GM12891 (cell line): ENCODE measurements around the gene ITGBL1.

Experiments
- DNase-seq: peaks from one replicate; pipeline ENCODE4 v3.0.0; 2011; ENCODE audit warnings: low spot score; ENCODE audit not compliant: insufficient read length
- FAIRE-seq: peaks from 2 replicates; lab custom pipeline; 2011; peaks lifted over from hg19 to GRCh38; lab: Jason Lieb, UNC
- PAX5 ChIP-seq: IDR thresholded peaks from 2 replicates; pipeline ENCODE4 v1.6.1; 2011; ENCODE audit warnings: low read length, moderate library complexity, mild to moderate bottlenecking; ENCODE audit not compliant: insufficient read depth, severe bottlenecking
- POLR2A ChIP-seq: IDR thresholded peaks from 2 replicates; pipeline ENCODE4 v1.6.1; 2011; ENCODE audit warnings: low read depth, low read length, control low read depth
- POLR2AphosphoS5 ChIP-seq: IDR thresholded peaks from 2 replicates; pipeline ENCODE4 v1.6.1; 2011; ENCODE audit warnings: low read depth, low read length, control low read depth
- POU2F2 ChIP-seq: IDR thresholded peaks from 2 replicates; pipeline ENCODE4 v1.6.1; 2011; ENCODE audit warnings: low read depth, mild to moderate bottlenecking, control low read depth, low read length, moderate library complexity
- SPI1 ChIP-seq: IDR thresholded peaks from 2 replicates; pipeline ENCODE4 v1.6.1; 2011; ENCODE audit warnings: low read depth, low read length, control low read depth
- TAF1 ChIP-seq: IDR thresholded peaks from 2 replicates; pipeline ENCODE4 v1.6.1; 2011; ENCODE audit warnings: low read depth, low read length, control low read depth

Gene ITGBL1

GRCh38 chr13:101618440-101619187 is 166.1 kb downstream of the ITGBL1 start:
- FAIRE-seq (peak; percentile 41), DNase-seq (no peak)

GRCh38 chr13:101621099-101621498 is 168.6 kb downstream of the ITGBL1 start:
- no peak for TF ChIP-seq POU2F2
- no peak for TF ChIP-seq POLR2A
- no peak for TF ChIP-seq PAX5
- TF ChIP-seq SPI1, result no peak
- no peak for TF ChIP-seq TAF1
- no peak for TF ChIP-seq POLR2AphosphoS5
- DNase-seq (no peak), FAIRE-seq (no peak)

More at GRCh38 chr13:101618440-101619187, 166.1 kb downstream of the ITGBL1 start:
- no peak for TF ChIP-seq POLR2AphosphoS5
- no peak for TF ChIP-seq POU2F2
- TF ChIP-seq SPI1, result no peak
- no peak for TF ChIP-seq POLR2A
- TF ChIP-seq PAX5, result no peak
- no peak for TF ChIP-seq TAF1

- FAIRE-seq (peak; percentile 16), DNase-seq (no peak)
- no peak for TF ChIP-seq SPI1
- no peak for TF ChIP-seq POLR2A
- TF ChIP-seq PAX5, result no peak
- no peak for TF ChIP-seq POLR2AphosphoS5
- TF ChIP-seq TAF1, result no peak
- TF ChIP-seq POU2F2, result no peak
These were observed 171.2 kb downstream of the ITGBL1 start for GRCh38 chr13:101623470-101624209.

GRCh38 chr13:101624210-101624922 is 171.9 kb downstream of the ITGBL1 start:
- FAIRE-seq (no peak), DNase-seq (no peak)
- TF ChIP-seq POU2F2 (no peak), TAF1 (no peak), POLR2A (no peak), SPI1 (no peak), POLR2AphosphoS5 (no peak), PAX5 (no peak)

GRCh38 chr13:101624981-101625380 is 172.5 kb downstream of the ITGBL1 start:
- FAIRE-seq (no peak), DNase-seq (no peak)
- no peak for TF ChIP-seq TAF1
- no peak for TF ChIP-seq POU2F2
- TF ChIP-seq PAX5, result no peak
- TF ChIP-seq POLR2A, result no peak
- TF ChIP-seq POLR2AphosphoS5, result no peak
- no peak for TF ChIP-seq SPI1

GRCh38 chr13:101626925-101627555 is 174.6 kb downstream of the ITGBL1 start:
- peak; percentile 1 for DNase-seq
- no peak for TF ChIP-seq PAX5
- TF ChIP-seq POU2F2, result no peak
- no peak for TF ChIP-seq SPI1
- TF ChIP-seq POLR2A, result no peak
- TF ChIP-seq TAF1, result no peak
- TF ChIP-seq POLR2AphosphoS5, result no peak
- no peak for FAIRE-seq

- FAIRE-seq, result peak; percentile 59
- TF ChIP-seq SPI1 (no peak), TAF1 (no peak), POU2F2 (no peak), POLR2AphosphoS5 (no peak)
These were observed 175.1 kb downstream of the ITGBL1 start for GRCh38 chr13:101627556-101627943.

GRCh38 chr13:101628900-101629299 is 176.4 kb downstream of the ITGBL1 start:
- DNase-seq (no peak), FAIRE-seq (no peak)
- no peak for TF ChIP-seq POLR2AphosphoS5
- no peak for TF ChIP-seq POU2F2
- TF ChIP-seq PAX5, result no peak
- no peak for TF ChIP-seq SPI1
- TF ChIP-seq POLR2A, result no peak
- no peak for TF ChIP-seq TAF1

More at GRCh38 chr13:101627556-101627943, 175.1 kb downstream of the ITGBL1 start:
- no peak for DNase-seq

GRCh38 chr13:101631395-101631794 is 178.9 kb downstream of the ITGBL1 start:
- DNase-seq (no peak), FAIRE-seq (no peak)
- TF ChIP-seq PAX5 (no peak), TAF1 (no peak), POU2F2 (no peak), POLR2AphosphoS5 (no peak)
